Colonic mucosa (tissue), 4 donors: Measurements from ENCODE around the gene TRPM4. TPM values are rescaled to one million over a fixed set of nuclear protein-coding genes. Genes with fewer than 3 reads are reported as not detected.

Experiments
- DNase-seq: peaks from one replicate; pipeline ENCODE4 v3.0.0-alpha.2; 2020
- H3K27ac ChIP-seq: fragments of 200-600 bp; one replicate; pipeline ENCODE4 v1.8.0; 2021
- H3K27me3 ChIP-seq: fragments of 200-600 bp; one replicate; pipeline ENCODE4 v1.8.0; 2021
- H3K36me3 ChIP-seq: fragments of 200-600 bp; one replicate; pipeline ENCODE4 v1.8.0; 2021
- H3K4me1 ChIP-seq: fragments of 200-600 bp; one replicate; pipeline ENCODE4 v1.8.0; 2021; ENCODE audit warnings: mild to moderate bottlenecking
- H3K4me3 ChIP-seq: fragments of 200-600 bp; one replicate; pipeline ENCODE4 v1.8.0; 2021
- H3K9ac ChIP-seq, 2 donors: one replicate each; pipeline ENCODE4 v1.7.0; 2013; ENCODE audit warnings: control low read depth in 2 of 2, low read depth in 2 of 2, low read length in 2 of 2
- H3K9me3 ChIP-seq: fragments of 200-600 bp; one replicate; pipeline ENCODE4 v1.8.0; 2021
- intact Hi-C: fragments of 100-400 bp; cut with DNase I; formaldehyde crosslinking; loops from one replicate; pipeline ENCODE4 v1.14.1; 2022
- total RNA-seq, 2 donors: library from RNA; stranded (reverse); fragmentation: NEBNext Ultra II Directional in 1 of 2; extraction: Animal tissue kit (Norgen Biotek cat#: 25700) in 1 of 2; gene quantifications; one replicate each; pipeline ENCODE4 v1.2.1, GENCODE V29; 2021
- TF ChIP-seq, protein P1 (sequence below): fragments of 200-600 bp; IDR thresholded peaks from one replicate; pipeline ENCODE4 v1.8.0; 2022; ENCODE audit warnings: antibody characterized with exemption, mild to moderate bottlenecking
- donor health status: healthy.
- donor health status: DM: no; HTN: no; CAD: no.
- donor health status: DM: no; HTN: no; CAD: no.

TRPM4 gene
- total RNA-seq, 2 donors from 2014 or later, result 175 to 307 TPM

DNA sequence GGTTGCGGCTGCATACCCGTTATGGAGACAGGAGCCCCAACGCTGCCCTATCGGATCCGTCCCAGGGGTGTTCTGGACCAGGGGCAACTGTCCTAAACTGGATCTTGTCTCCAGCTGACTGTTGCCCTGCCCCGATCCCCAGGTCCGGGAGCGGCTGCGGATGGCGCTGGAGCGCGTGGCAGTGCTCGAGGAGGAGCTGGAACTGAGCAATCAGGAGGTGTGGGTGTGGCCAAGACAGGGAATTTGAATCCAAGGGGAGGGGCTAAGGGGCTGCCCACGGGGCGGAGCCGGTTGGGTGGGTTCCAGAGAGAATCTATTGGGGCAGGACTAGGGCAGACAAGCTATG is 28.4 kb upstream of the TRPM4 start:
- no peaks in the 10 kb centered on the region for H3K36me3 ChIP-seq
- H3K4me3 ChIP-seq, result no peak overlapping the region
- no peaks in the 10 kb centered on the region for H3K4me1 ChIP-seq
- H3K9ac ChIP-seq, result no peak overlapping the region
- no peaks in the 10 kb centered on the region for H3K27me3 ChIP-seq
- intact Hi-C loops, result no loop called here
- TF ChIP-seq, protein P1, sequence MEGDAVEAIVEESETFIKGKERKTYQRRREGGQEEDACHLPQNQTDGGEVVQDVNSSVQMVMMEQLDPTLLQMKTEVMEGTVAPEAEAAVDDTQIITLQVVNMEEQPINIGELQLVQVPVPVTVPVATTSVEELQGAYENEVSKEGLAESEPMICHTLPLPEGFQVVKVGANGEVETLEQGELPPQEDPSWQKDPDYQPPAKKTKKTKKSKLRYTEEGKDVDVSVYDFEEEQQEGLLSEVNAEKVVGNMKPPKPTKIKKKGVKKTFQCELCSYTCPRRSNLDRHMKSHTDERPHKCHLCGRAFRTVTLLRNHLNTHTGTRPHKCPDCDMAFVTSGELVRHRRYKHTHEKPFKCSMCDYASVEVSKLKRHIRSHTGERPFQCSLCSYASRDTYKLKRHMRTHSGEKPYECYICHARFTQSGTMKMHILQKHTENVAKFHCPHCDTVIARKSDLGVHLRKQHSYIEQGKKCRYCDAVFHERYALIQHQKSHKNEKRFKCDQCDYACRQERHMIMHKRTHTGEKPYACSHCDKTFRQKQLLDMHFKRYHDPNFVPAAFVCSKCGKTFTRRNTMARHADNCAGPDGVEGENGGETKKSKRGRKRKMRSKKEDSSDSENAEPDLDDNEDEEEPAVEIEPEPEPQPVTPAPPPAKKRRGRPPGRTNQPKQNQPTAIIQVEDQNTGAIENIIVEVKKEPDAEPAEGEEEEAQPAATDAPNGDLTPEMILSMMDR, result no peak
- H3K27ac ChIP-seq, result no peak overlapping the region
- H3K9me3 ChIP-seq, result no peaks in the 10 kb centered on the region
- DNase-seq, result peak; percentile 68

DNA sequence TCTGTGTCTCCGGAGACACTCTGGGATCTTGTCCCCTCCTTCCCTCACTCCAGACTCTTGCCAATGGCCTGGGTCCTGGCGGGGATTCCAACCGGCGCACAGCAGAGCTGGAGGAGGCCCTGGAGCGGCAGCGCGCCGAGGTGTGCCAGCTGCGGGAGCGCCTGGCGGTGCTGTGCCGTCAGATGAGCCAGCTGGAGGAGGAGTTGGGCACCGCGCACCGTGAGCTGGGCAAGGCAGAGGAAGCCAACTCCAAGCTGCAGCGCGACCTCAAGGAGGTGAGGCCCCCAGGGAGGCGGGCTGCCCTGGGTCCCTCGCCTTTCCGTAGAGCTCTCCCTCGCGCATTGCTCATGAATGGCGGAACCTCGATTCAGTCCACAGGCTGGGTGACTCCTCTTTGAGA is 27.3 kb upstream of the TRPM4 start:
- Histone ChIP-seq H3K9me3 (no peaks in the 10 kb centered on the region), H3K36me3 (no peaks in the 10 kb centered on the region), H3K4me1 (no peaks in the 10 kb centered on the region), H3K9ac (no peak overlapping the region), H3K27ac (no peak overlapping the region), H3K27me3 (no peaks in the 10 kb centered on the region), H3K4me3 (no peak overlapping the region)
- no peak for DNase-seq
- TF ChIP-seq, protein P1, result no peak
- intact Hi-C loops, result no loop called here

DNA sequence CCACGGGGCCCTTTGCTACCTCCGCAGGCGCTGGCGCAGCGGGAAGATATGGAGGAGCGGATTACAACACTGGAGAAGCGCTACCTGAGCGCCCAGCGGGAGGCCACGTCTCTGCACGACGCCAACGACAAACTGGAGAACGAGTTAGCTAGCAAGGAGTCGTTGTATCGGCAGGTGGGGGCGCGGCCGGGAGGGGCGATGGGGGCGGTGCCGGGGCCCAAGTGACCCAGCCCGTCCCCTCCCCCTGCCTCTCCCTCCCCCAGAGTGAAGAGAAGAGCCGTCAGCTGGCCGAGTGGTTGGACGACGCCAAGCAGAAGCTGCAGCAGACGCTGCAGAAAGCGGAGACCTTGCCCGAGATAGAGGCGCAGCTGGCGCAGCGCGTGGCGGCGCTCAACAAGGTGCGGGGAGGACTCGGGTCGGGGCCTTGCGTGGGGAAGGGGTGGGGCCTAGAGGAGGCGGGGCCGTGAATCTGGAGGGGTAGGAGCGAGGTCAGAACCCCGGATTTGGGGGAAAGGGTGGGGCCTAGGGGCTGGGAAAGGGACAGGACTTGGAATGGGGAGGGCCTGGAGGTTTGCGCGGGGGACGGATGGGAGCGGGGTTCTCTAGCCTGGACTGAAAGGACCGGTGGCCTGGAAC is 24.5 kb upstream of the TRPM4 start:
- Histone ChIP-seq H3K4me3 (peak overlapping the region; percentile 6), H3K27me3 (no peaks in the 10 kb centered on the region), H3K9ac (no peak overlapping the region), H3K27ac (peak overlapping the region; percentile 33), H3K4me1 (no peaks in the 10 kb centered on the region), H3K9me3 (no peaks in the 10 kb centered on the region), H3K36me3 (no peaks in the 10 kb centered on the region)
- TF ChIP-seq, protein P1, result no peak
- DNase-seq, result peak; percentile 70
- intact Hi-C loops, result no loop called here

DNA sequence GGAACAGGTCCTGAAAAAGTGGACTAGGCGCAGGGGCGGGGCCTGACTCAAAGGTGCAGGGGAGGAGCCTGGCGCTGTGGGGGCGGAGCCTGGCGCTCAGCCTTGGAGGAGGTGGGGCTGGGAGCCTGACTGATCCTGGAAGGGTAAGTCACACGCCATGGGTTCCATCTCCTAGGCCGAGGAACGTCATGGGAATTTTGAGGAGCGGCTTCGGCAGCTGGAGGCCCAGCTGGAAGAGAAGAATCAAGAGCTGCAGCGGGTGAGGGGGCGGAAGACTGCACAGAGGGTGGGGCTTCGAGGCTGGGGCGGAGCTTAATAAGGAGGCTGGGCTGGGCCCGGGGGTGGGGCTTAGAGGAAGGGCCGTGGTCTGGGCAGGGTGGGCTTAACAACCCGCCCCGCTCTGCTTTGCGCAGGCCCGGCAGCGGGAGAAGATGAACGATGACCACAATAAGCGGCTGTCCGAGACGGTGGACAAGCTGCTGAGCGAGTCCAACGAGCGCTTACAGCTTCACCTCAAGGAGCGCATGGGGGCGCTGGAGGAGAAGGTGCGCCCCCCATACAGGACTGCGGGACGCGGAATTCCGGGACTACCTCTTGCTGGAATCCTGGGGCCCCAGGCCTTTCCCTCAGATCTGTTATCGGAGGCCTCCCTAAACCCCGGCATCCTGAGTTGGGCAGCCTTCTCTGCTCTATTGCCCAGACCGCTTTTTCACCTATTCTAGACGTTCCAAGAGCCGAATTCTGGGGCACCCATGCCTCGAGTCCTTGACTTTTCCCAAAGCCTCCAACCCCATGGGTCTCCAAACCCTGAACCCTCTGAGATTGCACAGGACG is 23.8 kb upstream of the TRPM4 start:
- TF ChIP-seq, protein P1, result no peak
- peak overlapping the region; percentile 6 for H3K4me3 ChIP-seq
- peak overlapping the region; percentile 33 for H3K27ac ChIP-seq
- no peaks in the 10 kb centered on the region for H3K4me1 ChIP-seq
- intact Hi-C loops, result no loop called here
- no peaks in the 10 kb centered on the region for H3K9me3 ChIP-seq
- H3K9ac ChIP-seq, result no peak overlapping the region
- DNase-seq, result peak; percentile 92
- no peaks in the 10 kb centered on the region for H3K36me3 ChIP-seq
- no peaks in the 10 kb centered on the region for H3K27me3 ChIP-seq

DNA sequence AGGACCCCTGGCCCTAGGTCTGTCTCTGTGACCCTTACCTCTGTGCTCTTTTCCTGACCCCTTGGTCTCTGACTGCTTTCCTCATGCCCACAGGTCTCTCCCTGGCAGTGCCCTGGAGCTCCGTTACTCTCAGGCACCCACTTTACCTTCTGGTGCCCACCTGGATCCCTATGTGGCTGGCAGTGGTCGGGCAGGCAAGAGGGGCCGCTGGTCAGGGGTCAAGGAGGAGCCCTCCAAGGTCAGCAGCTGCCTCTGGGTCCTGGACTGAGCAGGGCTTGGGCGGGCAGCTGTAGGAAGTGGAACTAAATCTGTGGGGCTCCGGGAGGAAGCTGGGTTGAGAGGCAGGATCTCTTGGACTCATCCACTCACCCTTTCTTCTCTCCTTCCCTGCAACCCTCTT is 21.9 kb upstream of the TRPM4 start:
- Histone ChIP-seq H3K27me3 (no peaks in the 10 kb centered on the region), H3K4me3 (no peak overlapping the region), H3K9ac (no peak overlapping the region), H3K4me1 (no peaks in the 10 kb centered on the region), H3K9me3 (no peaks in the 10 kb centered on the region), H3K36me3 (no peaks in the 10 kb centered on the region), H3K27ac (no peak overlapping the region)
- TF ChIP-seq, protein P1, result no peak
- intact Hi-C loops, result no loop called here
- no peak for DNase-seq
